Activated T-cell treated with anti-CD3 and anti-CD28 coated beads for 48 hours (primary cell): ENCODE data around the gene TRPM1.

ENCODE experiments used
- DNase-seq: peaks from one replicate; pipeline ENCODE4 v3.0.0-alpha.2; 2020; ENCODE audit warnings: low read depth

Gene TRPM1

DNA sequence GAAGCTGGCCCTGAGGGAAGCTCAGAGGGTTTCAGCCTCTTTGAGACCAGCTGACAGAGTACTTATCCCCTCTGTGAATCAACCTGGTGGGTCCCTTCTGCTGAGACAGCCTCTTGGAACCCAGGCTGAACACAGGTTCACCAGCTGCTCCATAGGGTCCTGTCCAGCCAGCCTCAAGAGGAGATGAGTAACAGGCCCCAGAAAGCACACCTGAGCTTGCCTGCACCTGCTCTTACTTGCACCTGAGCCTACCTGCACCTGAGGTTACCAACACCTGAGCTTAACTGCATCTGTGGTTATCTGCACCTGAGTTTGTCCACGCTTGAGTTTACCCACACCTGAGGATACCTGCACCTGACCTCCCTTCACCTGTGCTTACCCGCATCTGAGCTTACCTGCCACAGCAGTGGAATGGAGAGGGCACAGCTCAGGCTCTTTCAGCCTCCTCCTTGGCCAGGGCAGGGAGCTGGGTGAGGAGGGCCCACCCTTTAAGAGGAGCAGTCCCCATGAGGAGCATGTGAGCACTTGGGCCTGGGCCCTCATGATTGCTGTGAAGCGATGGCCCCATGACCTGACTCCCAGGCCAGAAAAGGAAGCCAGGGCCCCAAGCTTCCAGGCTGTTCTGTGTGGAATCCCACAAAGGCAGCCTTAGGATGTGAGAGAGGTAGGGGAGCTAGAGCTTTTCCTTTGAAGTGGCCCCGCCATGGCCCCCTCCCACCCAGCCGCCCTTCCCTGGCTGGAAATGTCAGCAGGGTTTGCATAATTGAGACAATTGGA is at the start of gene TRPM1:
TRPM1 (minus strand) TSS at position 464 of the 777 bp plus-strand sequence. CDS start 20,370 bp downstream, outside the sequence.
- DNase-seq, result no peak

DNA sequence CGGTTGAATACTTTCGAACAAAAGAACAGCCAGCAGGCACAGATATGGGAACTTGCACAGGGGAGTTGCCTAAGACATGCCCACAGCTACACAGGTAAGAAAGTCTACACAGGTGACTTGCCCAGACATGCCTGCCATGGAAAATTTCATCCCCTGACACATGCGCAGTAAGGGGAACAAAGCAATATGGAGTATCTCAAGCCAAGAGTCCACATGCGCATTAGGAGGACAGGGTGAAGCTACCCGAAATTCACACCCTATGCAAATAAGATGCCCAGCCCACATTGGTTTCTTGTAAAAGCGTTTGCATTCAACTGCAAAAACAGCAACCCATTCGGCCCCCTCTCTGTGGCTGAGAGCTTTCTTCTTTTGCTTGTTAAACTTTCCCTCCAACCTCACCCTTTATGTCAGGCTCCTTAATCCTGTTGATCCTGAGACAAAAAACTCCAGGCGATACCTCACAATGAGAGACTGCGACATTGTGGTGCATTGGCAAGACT is 49.3 kb upstream of the TRPM1 start:
- DNase-seq, result no peak

- DNase-seq, result no peak
Observed at GRCh38 chr15:31149987-31150386, 48.5 kb upstream of the TRPM1 start.

- DNase-seq, result no peak
Observed at GRCh38 chr15:31149088-31149505, 47.6 kb upstream of the TRPM1 start.

- DNase-seq, result no peak
Observed at GRCh38 chr15:31148297-31149087, 47.0 kb upstream of the TRPM1 start.

DNA sequence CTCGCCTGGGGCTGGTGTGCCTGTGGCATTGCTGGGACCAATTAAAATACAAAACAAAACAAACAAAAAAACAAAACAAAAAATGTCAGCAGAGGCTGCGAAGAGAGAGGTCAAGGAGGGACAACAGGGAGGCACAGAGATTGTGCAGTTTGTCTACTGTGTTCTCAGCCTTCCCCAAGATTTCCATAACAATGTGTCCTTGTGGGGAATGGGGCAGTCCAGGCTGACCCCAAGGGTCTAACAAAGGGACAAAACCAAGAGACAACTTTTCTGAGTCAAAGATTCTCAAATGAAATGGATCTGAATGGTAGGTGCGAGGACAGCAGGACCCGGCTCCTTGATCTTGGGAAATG is 46.4 kb upstream of the TRPM1 start:
- no peak for DNase-seq

- DNase-seq, result no peak
Observed at GRCh38 chr15:31147456-31147855, 45.9 kb upstream of the TRPM1 start.

DNA sequence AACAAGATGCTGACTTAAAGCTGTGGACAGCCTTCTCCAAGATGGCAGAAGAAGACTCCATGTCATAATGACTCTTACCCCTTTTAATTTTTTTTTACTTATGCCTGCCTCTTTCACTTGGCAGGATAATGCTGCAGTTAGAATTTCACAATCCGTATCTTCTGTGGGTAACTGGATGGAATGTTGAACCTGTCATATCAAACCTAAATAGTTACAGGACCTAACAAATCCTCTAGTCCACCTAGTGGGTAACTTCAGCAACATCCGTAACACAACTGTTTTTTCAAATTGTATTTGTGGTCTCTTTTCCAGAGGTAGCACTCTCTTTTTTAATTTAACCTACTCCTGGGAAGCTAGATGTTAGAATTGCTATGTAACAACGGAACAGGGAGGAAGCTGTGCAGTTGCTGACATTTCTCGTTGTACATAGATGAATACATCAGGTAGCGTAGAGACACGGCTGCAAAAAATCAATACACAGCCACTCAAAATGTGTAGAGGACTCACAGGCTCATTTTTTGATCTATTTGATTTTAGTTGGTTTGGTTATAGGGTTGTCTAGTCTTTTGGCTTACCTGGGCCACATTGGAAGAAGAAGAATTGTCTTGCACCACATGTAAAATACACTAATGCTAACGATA is 43.9 kb upstream of the TRPM1 start:
- DNase-seq, result no peak

DNA sequence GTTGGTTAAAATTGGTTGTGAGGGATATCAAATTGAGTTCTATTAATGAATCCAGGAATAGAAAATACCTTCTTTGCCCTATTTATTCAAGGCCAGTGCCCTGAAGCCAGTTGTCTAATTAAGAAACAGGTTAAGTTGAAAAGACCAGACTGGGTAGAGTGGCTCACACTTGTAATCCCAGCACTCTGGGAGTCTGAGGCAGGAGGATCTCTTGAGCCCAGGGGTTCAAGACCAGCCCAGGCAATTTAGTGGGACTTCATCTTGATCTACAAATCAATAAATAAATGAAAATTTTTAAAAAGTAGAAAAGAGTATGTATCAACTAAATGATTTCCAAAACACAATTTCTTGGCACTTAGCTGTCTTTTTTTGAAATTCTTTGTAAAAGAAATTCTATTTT is 40.3 kb upstream of the TRPM1 start:
- no peak for DNase-seq

GRCh38 chr15:31136607-31137328 is 35.2 kb upstream of the TRPM1 start:
- no peak for DNase-seq

DNA sequence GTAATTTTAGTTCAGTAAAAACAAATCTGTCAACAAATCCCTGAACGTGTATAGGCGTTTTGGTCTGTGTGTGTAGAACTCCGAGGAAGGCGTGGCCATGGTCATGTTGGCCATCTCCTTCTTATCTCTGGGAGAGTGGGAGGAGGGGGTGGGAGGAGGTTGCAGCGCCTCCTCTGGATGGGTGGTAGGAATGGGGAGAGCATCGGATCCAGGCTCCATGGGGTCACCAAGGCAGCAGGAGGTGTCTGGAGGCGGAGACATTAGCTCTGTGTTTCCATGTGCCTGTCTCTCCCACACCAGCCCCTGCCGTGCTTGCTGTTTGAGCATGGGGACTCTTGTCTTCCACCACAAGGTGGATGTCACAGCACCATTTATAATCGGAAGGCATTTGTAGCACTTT is 34.5 kb upstream of the TRPM1 start:
- DNase-seq, result no peak

GRCh38 chr15:31135523-31135922 is 34.0 kb upstream of the TRPM1 start:
- no peak for DNase-seq

DNA sequence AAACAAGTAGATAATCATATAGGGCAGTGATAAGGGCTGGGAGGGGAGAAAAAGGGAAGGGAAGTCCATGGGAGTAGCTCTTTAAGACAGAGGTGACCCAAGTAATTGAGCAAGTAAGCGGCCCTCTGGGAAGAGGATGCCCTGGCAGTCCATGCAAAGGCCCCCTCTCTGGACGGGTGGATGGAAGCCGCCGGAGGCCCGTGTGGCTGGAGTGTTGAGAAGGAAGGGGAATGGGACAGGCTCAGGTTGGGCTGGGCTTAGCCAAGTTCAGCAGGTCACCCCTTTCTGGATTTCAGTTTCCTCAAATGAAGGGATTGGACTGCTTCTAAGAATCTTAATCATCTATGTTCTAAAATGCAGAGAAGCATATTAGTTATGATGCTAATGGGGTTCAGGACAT is 32.4 kb upstream of the TRPM1 start:
- no peak for DNase-seq

DNA sequence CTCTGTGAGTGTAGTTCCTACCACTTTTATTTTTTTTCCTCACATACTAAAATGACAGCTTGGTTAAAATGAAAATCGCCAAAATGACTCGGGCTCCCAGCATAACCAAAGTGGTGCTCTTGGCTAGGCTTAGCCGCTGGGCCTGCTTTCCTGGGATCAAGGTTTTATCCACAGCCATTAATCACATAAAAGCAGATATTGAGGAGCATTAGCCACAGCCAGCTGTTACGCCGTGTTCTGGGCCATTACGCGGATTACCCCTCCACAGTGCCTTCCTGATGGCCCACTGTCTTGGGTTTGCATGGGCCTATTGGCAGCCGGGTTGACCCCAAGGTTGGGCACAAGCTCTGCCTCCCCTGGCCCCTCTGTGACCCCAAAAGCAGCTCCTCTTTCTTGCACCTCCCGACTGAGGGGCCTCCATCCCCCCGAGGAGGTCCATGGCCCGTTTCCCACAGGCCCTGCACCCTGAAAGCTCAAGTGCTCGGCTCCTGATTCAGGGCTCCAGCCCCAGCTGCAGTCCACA is 30.4 kb upstream of the TRPM1 start:
- no peak for DNase-seq

- no peak for DNase-seq
Observed at GRCh38 chr15:31130576-31131237, 29.2 kb upstream of the TRPM1 start.

DNA sequence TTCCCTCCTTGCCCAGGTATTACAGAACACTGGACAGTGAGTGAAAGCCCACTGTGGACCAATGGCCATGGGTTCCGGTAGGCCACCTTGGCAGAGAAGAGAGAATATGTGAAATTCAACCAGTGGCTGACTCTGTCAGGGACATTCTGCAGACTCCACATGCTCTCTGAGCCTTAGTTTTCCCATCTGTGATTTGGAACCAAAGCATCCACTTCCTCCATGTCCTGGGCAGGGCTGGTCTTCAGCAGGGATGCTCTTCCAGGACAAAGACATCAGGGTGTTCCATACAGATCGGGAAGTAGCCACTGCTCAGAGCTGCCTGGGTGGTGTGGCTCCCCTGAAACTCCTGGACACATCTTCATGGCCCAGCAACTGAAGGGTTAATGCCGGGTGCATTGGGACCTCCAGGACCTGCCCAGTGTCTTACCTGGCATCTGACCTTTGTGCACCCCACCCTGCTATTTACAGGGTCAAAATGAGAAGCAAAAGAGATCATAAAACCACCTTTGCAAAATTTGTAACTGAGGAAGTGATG is 28.3 kb upstream of the TRPM1 start:
- DNase-seq, result no peak

DNA sequence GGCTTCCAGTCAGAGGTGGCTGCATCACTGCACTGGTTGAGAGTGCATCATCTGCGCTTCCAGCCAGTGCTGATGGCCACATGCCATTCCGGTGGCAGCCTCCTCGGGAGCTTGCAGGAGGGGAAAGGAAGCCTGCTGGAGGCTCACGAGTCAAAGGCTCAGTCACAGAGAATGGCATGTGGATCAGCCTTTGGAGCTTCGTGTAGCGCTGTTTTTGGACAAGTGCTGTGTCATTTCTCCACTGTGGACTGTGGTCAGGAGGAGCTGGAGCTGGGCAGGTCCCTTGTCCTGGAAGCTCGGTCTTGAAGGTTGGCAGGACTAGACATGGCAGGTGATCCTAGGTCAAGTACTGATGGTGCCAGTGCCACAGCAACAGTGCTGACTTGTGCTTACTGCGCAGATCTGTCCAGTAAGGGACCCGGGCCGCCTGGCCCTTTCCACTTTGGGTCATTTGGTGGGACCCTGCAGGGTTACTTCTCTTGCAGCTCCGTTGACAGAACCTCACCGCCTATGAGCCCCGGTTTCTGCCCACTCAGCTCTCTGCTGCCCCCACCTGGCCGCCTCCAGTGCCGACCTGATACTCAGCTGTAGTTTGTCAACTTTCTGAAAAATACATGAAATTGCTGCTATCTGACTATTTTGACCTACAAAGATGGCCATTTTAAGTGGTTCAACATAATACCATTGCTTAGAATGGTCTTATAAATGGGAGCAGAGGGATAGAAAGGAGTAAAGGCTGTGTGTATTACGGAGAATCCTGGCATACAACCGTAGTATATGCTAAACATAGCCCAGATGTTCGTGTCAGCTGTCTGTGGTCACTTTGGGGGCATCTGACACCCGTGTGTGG is 27.6 kb upstream of the TRPM1 start:
- peak; percentile 72 for DNase-seq

DNA sequence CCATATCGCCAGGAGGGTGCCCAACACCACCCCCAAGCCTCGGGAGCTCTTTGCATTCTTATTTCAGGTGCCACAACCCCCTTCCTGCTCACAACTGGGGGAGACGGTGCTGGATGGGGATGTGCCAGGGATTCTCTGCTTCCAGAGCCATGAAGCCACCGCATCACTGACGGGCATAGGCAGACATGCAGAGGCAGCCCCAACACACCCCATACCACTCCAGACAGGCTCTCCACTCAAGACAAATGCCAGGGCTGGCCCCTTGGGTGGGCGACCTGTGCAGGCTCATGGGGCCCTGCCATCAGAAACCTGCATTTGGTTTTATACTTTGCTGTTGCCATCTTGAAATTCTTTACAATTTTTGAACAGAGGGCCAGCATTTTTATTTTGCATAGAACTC is 27.0 kb upstream of the TRPM1 start:
- DNase-seq, result no peak

DNA sequence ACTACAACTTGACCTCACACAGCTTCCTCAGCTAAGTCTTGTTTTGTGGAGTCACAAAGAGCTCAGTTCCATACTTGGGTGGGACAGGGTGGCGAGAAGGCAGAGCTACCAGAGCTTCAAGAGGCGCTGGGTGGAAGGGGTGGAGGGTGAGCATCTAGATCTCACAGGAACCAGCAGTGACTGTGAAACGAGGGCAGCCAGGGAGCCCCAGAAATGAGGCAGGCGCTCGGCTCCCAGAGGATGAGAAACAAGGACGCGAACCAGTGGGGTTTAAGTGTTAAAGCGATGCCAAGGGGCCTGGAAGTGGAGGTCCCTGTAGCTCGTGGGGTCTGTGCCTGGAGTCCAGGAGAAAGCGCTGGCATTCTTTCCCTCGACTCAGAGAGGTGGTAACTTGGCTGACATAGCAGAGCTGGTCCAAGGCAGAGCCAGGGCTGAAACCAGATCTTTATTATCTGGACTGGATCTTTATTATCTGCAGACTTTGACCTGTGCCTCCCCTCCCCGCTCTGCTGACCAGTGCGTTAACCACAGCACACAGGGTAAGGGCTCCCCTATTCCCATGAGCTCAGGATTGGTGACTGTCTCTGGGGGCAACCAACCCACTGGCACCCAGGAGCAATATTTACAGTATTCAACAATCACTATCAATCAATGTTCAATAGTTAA is 26.2 kb upstream of the TRPM1 start:
- no peak for DNase-seq

GRCh38 chr15:31125061-31125460 is 23.5 kb upstream of the TRPM1 start:
- DNase-seq, result no peak
